Measurements from ENCODE around the gene ZNHIT6. TPM values are rescaled to one million over a fixed set of nuclear protein-coding genes. Genes with fewer than 3 reads are reported as not detected.

The ZNHIT6 gene
- total RNA-seq, 4 donors from 2014 or later: 5.5 to 21.5 (median 8.1) TPM

GRCh38 chr1:85623061-85623471 lies 85.2 kb downstream of the ZNHIT6 start:
- no peak for DNase-seq
- no peak overlapping the region for H3K27ac ChIP-seq
- no peaks in the 10 kb centered on the region for H3K27me3 ChIP-seq
- no peak for TF ChIP-seq POLR2A (IDR thresholded peaks at IDR 0.05)
- no peak overlapping the region for H3K4me3 ChIP-seq
- no peaks in the 10 kb centered on the region for H3K36me3 ChIP-seq
- H3K9me3 ChIP-seq: no peaks in the 10 kb centered on the region
- no peaks in the 10 kb centered on the region for H3K4me1 ChIP-seq

GRCh38 chr1:85621430-85621829 lies 86.8 kb downstream of the ZNHIT6 start:
- Histone ChIP-seq H3K27ac (no peak overlapping the region), H3K4me1 (no peaks in the 10 kb centered on the region), H3K9me3 (no peaks in the 10 kb centered on the region), H3K4me3 (no peak overlapping the region), H3K27me3 (no peaks in the 10 kb centered on the region), H3K36me3 (no peaks in the 10 kb centered on the region)
- TF ChIP-seq POLR2A (IDR thresholded peaks at IDR 0.05): no peak
- no peak for TF ChIP-seq CTCF (IDR thresholded peaks at IDR 0.05)
- no peak for DNase-seq

- Histone ChIP-seq H3K27ac (no peak overlapping the region), H3K9me3 (peaks cover 0 to 6% (median 0%) of the 10 kb centered on the region in 4 donors), H3K27me3 (no peaks in the 10 kb centered on the region), H3K4me3 (no peak overlapping the region), H3K4me1 (no peaks in the 10 kb centered on the region), H3K36me3 (no peaks in the 10 kb centered on the region)
- no peak for DNase-seq
- TF ChIP-seq POLR2A (IDR thresholded peaks at IDR 0.05) (no peak), CTCF (IDR thresholded peaks at IDR 0.05) (no peak)
Observed at GRCh38 chr1:85617633-85618100, 90.6 kb downstream of the ZNHIT6 start.

GRCh38 chr1:85616736-85617135 lies 91.5 kb downstream of the ZNHIT6 start:
- no peaks in the 10 kb centered on the region for H3K4me1 ChIP-seq
- DNase-seq: no peak
- H3K27ac ChIP-seq: no peak overlapping the region
- no peak overlapping the region for H3K4me3 ChIP-seq
- no peak for TF ChIP-seq CTCF (IDR thresholded peaks at IDR 0.05)
- no peaks in the 10 kb centered on the region for H3K27me3 ChIP-seq
- no peaks in the 10 kb centered on the region for H3K36me3 ChIP-seq
- H3K9me3 ChIP-seq: peaks cover 0 to 6% (median 0%) of the 10 kb centered on the region in 4 donors

GRCh38 chr1:85616364-85616705 lies 91.9 kb downstream of the ZNHIT6 start:
- TF ChIP-seq CTCF (IDR thresholded peaks at IDR 0.05): no peak
- no peak for TF ChIP-seq POLR2A (IDR thresholded peaks at IDR 0.05)
- Histone ChIP-seq H3K27me3 (no peaks in the 10 kb centered on the region), H3K36me3 (no peaks in the 10 kb centered on the region), H3K4me3 (no peak overlapping the region), H3K27ac (no peak overlapping the region), H3K4me1 (no peaks in the 10 kb centered on the region), H3K9me3 (peaks cover 0 to 6% (median 0%) of the 10 kb centered on the region in 4 donors)
- no peak for DNase-seq

GRCh38 chr1:85615586-85616363 lies 92.5 kb downstream of the ZNHIT6 start:
- Histone ChIP-seq H3K27me3 (no peaks in the 10 kb centered on the region), H3K9me3 (peaks cover 0 to 6% (median 0%) of the 10 kb centered on the region in 4 donors), H3K36me3 (no peaks in the 10 kb centered on the region), H3K4me1 (no peaks in the 10 kb centered on the region), H3K4me3 (no peak overlapping the region), H3K27ac (no peak overlapping the region)
- TF ChIP-seq CTCF (IDR thresholded peaks at IDR 0.05) (no peak), POLR2A (IDR thresholded peaks at IDR 0.05) (no peak)
- no peak for DNase-seq

All from Peyer's patch (tissue), 4 donors.